AG04449 (cell line): Measurements from ENCODE around the gene CYSRT1.

Source experiments
- CTCF ChIA-PET: fragments of 350-600 bp; formaldehyde crosslinking; extraction: SDS; loops from one replicate; lab custom pipeline; 2021; ENCODE audit warnings: antibody characterized with exemption; lab: Yijun Ruan, JAX
- POLR2A ChIA-PET: fragments of 400-600, 350-600 bp; formaldehyde crosslinking; extraction: SDS; loops from one replicate; lab custom pipeline; 2020; ENCODE audit warnings: antibody characterized with exemption, inconsistent platforms; lab: Yijun Ruan, JAX
- DNase-seq: peaks from one replicate; pipeline ENCODE4 v3.0.0-alpha.2; 2010; ENCODE audit warnings: low read depth, low spot score
- H3K4me3 ChIP-seq: 2 replicates; pipeline ENCODE4 v1.5.1; 2011; ENCODE audit warnings: low read depth, mild to moderate bottlenecking, control low read depth, low read length
- CTCF ChIP-seq: IDR thresholded peaks from one replicate; pipeline ENCODE4 v1.5.1; 2011; ENCODE audit warnings: mild to moderate bottlenecking, moderate library complexity, low read length, control low read depth, inconsistent platforms; ENCODE audit not compliant: insufficient read depth; ENCODE audit errors: missing control alignments

Gene CYSRT1

DNA sequence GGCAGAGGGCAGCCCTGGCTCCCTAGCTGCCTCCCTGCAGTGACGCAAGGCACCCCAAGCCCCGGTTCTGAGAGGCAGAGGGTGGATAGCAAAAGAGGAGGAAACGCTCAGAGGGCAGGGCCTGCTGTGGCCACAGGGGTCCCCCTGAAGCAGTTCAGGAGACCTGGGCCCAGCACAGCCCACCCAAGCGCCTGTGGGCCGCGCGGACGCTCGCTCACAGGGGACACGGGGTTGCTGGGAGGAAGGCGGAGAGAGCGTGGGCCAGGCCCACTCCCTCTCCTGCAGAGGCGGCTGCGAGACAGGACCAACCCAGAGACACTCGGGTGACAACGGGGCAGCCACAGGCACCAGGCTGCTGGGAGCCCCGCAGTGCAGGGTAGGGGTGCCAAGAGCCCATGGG is 45.2 kb upstream of the CYSRT1 start:
- no peak for TF ChIP-seq CTCF
- POLR2A ChIA-PET = no interaction called here
- CTCF ChIA-PET = interaction anchor here (0.9 to 2.1 kb wide), 2 partner anchors 10 to 25 kb away, joined by 3 to 7 read pairs; partner anchors contain the start of gene LRRC26
- DNase-seq = no peak
- H3K4me3 ChIP-seq = no peak overlapping the region

- POLR2A ChIA-PET = interaction anchor here (0.8 kb wide), 1 partner anchor 20 kb away, joined by 3 read pairs; no protein-coding TSS in a partner anchor
- CTCF ChIA-PET = interaction anchor here (0.9 kb wide), 1 partner anchor 42 kb away, joined by 4 read pairs; the partner anchor contains the start of gene RNF208
- no peak for TF ChIP-seq CTCF
- H3K4me3 ChIP-seq = no peak overlapping the region
- no peak for DNase-seq
Observed at GRCh38 chr9:137180491-137180890, 44.5 kb upstream of the CYSRT1 start.

DNA sequence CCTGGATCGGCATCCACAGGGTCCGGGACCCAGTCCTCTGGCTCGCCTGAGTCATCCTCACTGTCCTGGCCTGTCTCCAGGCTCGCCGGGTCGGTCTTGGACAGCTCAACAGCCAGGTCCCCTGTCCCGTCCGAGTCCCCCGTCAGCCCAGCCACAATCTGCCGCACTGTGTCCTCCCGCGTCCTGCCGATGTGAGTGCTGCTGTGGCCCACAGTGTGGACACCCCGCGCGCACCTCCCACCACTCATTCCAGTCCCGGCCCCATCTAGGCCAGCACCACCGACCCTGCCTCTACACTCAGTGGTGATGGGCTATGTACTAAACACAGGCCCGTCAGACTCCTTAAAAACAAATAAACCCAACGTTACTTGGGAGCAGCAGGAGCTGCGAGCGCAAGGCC is 43.3 kb upstream of the CYSRT1 start:
- ChIA-PET POLR2A (no interaction called here), CTCF (no interaction called here)
- no peak overlapping the region for H3K4me3 ChIP-seq
- DNase-seq = no peak
- no peak for TF ChIP-seq CTCF

DNA sequence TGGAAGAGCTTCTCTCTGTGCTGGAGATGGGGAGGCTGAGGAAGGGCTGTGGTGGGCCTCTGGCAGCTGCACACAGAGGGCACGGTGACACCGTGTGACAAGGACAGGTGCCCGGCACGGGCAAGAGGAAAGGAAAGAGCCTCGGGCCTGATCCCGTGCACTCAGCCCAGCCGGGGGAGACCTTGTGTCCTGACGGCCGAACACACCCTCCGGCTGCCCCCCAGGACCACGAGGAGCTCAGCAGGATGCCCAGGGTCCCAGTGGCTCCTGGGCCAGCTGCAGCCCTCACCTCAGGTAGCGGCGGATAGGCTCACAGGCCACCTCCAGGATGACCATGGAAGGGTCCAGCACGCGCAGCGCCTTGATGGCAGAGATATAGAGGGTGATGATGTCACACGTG is 42.1 kb upstream of the CYSRT1 start:
- DNase-seq = no peak
- ChIA-PET POLR2A (interaction anchor here (0.6 kb wide), 1 partner anchor 8 kb away, joined by 4 read pairs; no protein-coding TSS in a partner anchor), CTCF (no interaction called here)
- TF ChIP-seq CTCF = no peak
- H3K4me3 ChIP-seq = no peak overlapping the region

DNA sequence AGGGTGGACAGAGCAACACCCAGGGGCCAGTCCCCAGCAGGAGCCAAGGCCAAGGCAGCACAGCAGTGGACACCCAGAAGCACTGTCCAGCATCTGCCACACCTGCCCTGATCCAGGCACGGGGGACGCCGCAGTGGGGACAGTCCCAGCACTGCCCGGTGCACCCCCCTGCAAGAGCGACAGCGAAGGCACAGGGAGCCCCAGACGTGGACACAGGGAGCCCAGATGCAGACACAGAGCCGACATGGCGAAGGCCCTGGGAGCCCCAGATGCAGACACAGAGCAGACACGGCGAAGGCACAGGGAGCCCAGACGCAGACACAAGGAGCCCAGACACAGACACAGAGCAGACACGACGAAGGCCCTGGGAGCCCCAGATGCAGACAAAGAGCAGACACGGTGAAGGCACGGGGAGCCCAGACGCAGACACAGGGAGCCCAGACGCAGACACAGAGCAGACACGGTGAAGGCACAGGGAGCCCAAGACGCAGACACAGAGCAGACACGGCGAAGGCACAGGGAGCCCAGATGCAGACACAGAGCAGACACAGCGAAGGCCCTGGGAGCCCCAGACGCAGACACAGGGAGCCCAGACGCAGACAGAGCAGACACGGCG is 40.9 kb upstream of the CYSRT1 start:
- no peak overlapping the region for H3K4me3 ChIP-seq
- CTCF ChIA-PET = no interaction called here
- TF ChIP-seq CTCF = no peak
- POLR2A ChIA-PET = no interaction called here
- DNase-seq = no peak

DNA sequence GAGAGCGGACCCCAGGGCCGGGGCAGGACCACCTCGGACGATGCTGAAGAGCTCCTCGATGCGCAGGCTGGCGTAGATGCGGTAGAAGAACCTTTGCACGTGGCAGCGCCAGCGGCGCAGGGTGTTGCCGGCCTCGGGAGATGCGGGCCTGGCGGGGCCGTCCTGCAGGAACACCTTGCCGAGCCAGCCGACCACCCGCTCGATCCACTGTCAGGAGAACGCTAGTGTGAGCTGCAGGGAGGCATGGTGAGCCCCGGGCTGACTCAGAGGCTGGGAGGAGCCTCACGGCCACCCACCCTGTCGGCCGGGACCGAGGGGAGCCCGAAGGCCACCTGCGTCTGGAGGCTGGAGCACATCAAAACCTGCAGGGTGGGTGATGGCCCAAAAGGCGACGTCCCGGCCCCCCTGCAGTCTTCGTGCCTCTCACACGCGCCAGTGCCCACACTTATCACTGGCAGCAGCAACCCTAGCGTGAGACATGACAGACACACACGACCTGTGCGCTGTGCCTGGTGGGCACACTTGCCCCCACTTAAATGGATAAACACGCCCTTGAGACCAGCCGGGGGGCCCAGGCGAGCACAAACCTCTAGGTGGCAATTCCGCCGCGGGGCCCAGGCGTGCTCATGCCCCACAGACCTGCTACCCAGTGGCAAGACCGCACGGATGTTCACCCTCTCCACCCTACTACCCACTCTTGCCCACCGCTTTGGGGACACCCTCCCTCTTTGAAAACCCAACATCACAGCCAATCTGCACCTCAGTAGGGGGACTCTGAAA is 39.9 kb upstream of the CYSRT1 start:
- POLR2A ChIA-PET = no interaction called here
- no peak for DNase-seq
- TF ChIP-seq CTCF = no peak
- H3K4me3 ChIP-seq = no peak overlapping the region
- CTCF ChIA-PET = no interaction called here
